Muscle layer of duodenum (tissue), 2 donors: ENCODE data around the gene TRIM66.

Experiments
- H3K27ac ChIP-seq: one replicate; pipeline ENCODE4 v1.7.0; 2013; ENCODE audit warnings: mild to moderate bottlenecking, low read length
- H3K27me3 ChIP-seq: one replicate; pipeline ENCODE4 v1.7.0; 2013; ENCODE audit warnings: low read depth, mild to moderate bottlenecking, control low read depth, low read length
- H3K36me3 ChIP-seq, 2 donors: one replicate each; pipeline ENCODE4 v1.7.0; 2013; ENCODE audit warnings: low read length in 2 of 2, control low read depth in 1 of 2, mild to moderate bottlenecking in 1 of 2; ENCODE audit not compliant: insufficient read depth in 2 of 2, control insufficient read depth in 1 of 2
- H3K4me1 ChIP-seq, 2 donors: one replicate each; pipeline ENCODE4 v1.7.0; 2013; ENCODE audit warnings: low read length in 2 of 2, mild to moderate bottlenecking in 2 of 2, control low read depth in 1 of 2, moderate library complexity in 1 of 2; ENCODE audit not compliant: insufficient read depth in 2 of 2, control insufficient read depth in 1 of 2
- H3K4me3 ChIP-seq, 2 donors: one replicate each; pipeline ENCODE4 v1.7.0; 2013; ENCODE audit warnings: low read length in 2 of 2, low read depth in 1 of 2, mild to moderate bottlenecking in 1 of 2
- H3K9me3 ChIP-seq, 2 donors: one replicate each; pipeline ENCODE4 v1.7.0; 2013; ENCODE audit warnings: low read length in 2 of 2, control low read depth in 1 of 2, mild to moderate bottlenecking in 1 of 2; ENCODE audit not compliant: control insufficient read depth in 1 of 2
- donor health status: healthy.

The TRIM66 gene

DNA sequence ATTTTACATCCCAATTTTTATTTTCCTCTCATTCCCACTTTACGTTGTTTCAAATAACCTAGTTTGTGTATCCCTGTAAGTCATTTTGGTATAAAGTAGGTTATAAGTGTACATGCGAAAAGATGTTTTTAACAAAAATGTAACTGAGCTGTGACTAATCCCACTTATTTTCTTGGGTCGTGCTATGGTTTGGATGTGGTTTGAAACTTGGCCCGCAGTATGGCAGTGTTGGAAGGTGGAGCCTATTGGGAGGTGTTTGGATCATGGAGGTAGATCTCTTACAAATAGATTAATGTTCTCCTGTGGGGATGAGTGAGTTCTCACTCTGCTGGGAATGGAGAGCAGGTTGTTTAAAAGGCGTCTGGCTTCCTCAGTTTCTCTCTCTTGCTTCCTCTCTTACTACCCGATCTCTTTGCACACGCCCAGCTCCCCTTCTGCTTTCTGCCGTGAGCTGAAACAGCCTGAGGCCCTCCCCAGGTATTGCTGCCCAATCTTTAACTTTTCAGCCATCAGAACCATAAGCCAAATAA lies 7.3 kb upstream of the TRIM66 start:
- Histone ChIP-seq H3K27me3 (no peaks in the 10 kb centered on the region), H3K4me3 (peak overlapping the region; percentile 73 to 77), H3K36me3 (peaks cover 45 to 58% of the 10 kb centered on the region in 2 donors), H3K27ac (peak overlapping the region; percentile 84), H3K9me3 (no peaks in the 10 kb centered on the region), H3K4me1 (peaks cover 0 to 12% of the 10 kb centered on the region in 2 donors)

DNA sequence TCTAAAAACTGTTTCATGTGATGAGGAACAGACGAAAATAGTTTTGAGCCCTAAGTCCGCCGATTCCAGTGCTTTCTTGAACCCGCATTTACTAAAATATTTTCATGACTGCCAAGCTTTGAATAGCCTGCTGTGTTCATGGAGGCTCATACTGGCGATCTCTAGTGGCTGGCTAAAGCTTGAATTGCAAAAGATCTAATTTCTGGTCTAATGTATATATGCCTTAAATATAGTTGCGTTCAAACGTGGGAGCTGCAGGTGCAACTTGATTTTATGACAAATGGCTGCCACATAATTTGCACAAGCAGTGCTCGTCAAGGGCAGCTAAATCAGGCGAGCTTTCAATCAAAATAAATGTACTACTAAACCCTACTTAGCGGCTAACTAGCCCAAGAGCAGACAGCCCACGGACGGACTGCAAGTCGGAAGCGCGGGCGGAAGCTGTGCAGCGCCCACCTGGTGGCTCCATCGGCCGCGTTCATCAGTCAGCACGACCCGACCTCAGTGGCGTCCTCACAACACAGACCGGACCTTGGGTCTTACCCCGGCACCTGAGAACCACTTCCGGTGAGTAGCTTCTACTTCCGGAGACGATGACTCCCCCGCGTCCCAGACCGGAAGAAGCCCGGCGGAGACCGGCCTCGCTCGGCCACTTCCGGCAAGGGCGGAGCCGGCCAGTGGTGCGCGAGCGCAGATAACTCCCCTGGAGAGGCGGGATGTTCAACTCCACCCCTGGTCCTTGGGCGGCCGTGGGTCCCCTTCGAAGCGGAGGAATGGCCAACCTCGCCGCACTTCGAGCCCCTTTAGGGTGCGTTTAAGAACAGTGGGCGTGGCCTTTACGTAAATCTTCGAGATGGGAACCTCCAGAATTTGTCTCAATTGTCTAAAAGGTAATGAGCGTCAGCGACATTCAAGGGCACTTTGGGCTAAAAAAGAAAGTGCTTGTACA lies 6.2 kb upstream of the TRIM66 start:
- Histone ChIP-seq H3K4me1 (peaks cover 0 to 20% of the 10 kb centered on the region in 2 donors), H3K9me3 (no peaks in the 10 kb centered on the region), H3K27me3 (no peaks in the 10 kb centered on the region), H3K36me3 (peaks cover 44 to 56% of the 10 kb centered on the region in 2 donors), H3K27ac (peak overlapping the region; percentile 84), H3K4me3 (peak overlapping the region; percentile 73 to 77)

DNA sequence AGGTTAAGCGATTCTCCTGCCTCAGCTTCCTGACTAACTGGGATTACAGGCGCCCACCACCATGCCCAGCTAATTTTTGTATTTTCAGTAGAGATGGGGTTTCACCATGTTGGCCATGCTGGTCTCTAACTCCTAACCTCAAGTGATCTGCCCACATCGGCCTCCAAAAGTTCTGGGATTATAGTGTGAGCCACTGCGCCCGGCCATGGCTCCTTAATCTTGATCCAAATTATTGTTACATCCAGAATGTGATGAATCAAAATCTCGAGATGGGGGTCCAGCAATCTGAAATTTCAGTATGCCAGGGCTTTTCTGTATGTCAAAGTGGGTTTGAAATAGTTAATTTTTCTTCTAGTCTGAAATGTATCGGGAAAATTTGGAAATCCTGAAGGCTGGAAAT lies 3.9 kb upstream of the TRIM66 start:
- Histone ChIP-seq H3K9me3 (no peaks in the 10 kb centered on the region), H3K27ac (no peak overlapping the region), H3K4me1 (peaks cover 0 to 22% of the 10 kb centered on the region in 2 donors), H3K27me3 (no peaks in the 10 kb centered on the region), H3K4me3 (no peak overlapping the region), H3K36me3 (peaks cover 28 to 42% of the 10 kb centered on the region in 2 donors)

DNA sequence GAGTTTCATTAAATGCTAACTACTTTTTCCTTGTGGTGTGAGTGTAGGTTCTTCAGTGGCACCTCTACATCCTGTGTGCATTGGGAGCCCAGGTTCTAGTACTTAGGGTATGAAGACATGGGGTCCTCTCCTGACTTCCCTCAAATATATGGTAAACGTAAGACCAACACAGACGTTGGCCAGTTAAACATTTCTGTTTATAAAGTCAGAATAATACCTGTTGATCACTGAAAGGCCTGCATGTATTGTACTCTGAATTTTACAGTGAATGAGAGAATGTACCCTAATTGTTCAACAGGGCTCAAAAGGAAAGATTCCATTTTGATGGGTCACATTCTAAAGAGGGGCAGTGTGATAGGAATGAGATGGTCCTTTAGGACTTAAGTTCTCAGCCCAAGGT lies 3.4 kb upstream of the TRIM66 start:
- Histone ChIP-seq H3K9me3 (no peaks in the 10 kb centered on the region), H3K27me3 (no peaks in the 10 kb centered on the region), H3K4me3 (no peak overlapping the region), H3K36me3 (peaks cover 28 to 41% of the 10 kb centered on the region in 2 donors), H3K4me1 (peaks cover 0 to 23% of the 10 kb centered on the region in 2 donors), H3K27ac (no peak overlapping the region)

DNA sequence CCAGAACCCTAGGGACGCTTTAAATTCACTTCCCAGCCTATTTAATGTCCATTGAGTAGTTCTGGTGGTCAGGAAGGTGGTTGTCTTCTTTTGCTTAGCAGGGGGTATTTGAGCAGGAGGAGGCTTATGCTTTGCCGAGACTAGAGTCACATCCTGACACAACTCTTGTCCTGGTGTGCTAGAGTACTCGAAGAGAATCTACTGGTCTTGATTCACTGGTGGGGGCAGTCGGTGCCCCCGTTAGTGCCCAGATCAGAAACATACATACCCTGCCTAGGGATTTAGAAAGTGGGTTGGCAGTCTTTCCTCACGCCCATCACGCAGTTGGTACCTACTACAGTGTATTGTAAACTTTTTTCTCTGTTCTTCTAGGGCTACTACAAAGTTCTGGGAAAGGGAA lies 2.8 kb upstream of the TRIM66 start:
- H3K4me1 ChIP-seq, result peaks cover 0 to 23% of the 10 kb centered on the region in 2 donors
- H3K9me3 ChIP-seq, result no peaks in the 10 kb centered on the region
- H3K4me3 ChIP-seq, result no peak overlapping the region
- H3K27me3 ChIP-seq, result no peaks in the 10 kb centered on the region
- H3K36me3 ChIP-seq, result peaks cover 28 to 41% of the 10 kb centered on the region in 2 donors
- H3K27ac ChIP-seq, result no peak overlapping the region

DNA sequence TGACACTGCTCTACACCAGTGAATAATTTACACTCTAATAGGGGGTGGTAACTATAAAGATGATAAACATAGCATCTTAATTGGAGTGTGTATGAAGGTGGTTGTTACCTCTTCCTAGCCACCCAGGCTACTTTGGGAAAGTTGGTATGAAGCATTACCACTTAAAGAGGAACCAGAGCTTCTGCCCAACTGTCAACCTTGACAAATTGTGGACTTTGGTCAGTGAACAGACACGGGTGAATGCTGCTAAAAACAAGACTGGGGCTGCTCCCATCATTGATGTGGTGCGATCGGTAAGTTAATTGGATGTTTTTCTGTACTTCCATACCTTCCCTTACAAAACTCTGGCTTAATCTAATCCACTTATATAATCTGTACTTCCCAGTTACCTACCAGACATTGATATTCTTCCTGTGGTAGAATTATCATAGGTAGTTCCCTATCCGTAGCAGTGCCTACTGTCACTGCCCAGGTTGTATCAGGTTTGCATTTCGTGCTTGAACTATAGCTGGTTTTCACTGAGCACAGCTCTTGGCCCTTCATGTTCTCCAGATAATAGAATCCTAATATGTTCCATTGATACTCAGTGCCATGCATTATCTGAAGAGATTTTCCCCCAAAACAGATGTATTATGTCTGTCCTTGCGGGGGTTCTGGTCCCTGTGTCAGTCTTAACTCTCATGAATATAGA lies 2.3 kb upstream of the TRIM66 start:
- Histone ChIP-seq H3K4me3 (peak overlapping the region in 1 of 2 donors; percentile 95), H3K9me3 (no peaks in the 10 kb centered on the region), H3K27me3 (no peaks in the 10 kb centered on the region), H3K36me3 (peaks cover 28 to 40% of the 10 kb centered on the region in 2 donors), H3K4me1 (peaks cover 0 to 23% of the 10 kb centered on the region in 2 donors), H3K27ac (peak overlapping the region; percentile 98)

DNA sequence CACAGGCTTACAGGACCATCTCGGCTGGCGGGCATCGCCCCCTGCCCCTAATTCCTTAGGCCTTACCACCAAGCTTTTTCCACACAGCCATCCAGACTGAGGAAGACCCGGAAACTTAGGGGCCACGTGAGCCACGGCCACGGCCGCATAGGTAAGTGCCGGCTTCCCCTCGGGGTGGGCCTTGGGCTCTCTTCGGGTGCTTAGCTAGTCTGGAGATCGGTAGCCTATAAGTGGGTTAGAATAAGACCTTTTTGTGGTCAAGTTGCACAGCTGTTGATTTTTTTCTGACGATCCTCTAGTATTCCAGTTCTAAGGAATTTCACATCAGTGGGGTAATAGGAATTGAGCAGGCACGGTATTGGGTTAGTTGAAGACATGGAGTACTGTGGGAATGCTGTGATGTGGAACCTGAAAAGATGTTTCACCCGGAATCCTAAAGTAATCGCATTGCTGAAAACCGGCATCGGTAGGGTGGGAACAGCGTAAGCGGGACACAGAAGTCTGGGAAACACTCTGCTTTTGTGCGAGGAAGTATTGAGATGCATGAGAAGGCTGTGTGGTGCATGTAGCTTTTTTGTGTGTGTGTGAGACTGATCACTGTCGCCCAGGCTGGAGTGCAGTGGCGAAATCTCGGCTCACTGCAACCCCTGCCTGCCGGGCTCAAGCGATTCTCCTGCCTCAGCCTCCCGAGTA lies 796 bp upstream of the TRIM66 start:
- peaks cover 28 to 50% of the 10 kb centered on the region in 2 donors for H3K36me3 ChIP-seq
- no peaks in the 10 kb centered on the region for H3K27me3 ChIP-seq

DNA sequence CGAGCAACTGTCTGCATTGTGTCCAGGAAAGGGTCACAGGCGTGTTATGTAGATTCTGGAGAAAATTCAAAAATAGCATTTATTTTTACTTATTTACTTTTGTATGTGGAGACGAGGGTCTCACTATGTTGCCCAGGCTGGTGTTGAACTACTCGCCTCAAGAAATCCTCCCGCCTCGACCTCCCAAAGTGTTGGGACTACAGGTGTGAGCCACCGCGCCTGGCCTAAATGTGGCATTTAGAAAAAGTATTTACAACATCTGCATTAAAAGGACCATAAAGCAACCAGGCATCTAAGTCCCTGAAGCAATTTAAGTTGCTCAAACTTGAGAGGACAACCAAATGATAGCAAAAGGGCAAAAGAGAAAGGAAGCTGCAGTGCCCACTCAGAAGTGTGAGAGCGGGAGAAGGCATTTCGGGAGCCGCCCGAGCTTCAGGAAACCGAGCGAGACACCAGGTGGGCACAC lies 595 bp downstream of the TRIM66 start:
- peak overlapping the region; percentile 95 to 99 for H3K4me3 ChIP-seq
- H3K36me3 ChIP-seq, result peaks cover 27 to 50% of the 10 kb centered on the region in 2 donors
- peak overlapping the region; percentile 98 for H3K27ac ChIP-seq
- no peaks in the 10 kb centered on the region for H3K9me3 ChIP-seq
- H3K4me1 ChIP-seq, result peaks cover 0 to 16% of the 10 kb centered on the region in 2 donors
- H3K27me3 ChIP-seq, result no peaks in the 10 kb centered on the region

More for the DNA sequence above, 796 bp upstream of the TRIM66 start:
- Histone ChIP-seq H3K4me1 (peaks cover 0 to 23% of the 10 kb centered on the region in 2 donors), H3K27ac (peak overlapping the region; percentile 98), H3K4me3 (peak overlapping the region; percentile 95 to 99), H3K9me3 (no peaks in the 10 kb centered on the region)

DNA sequence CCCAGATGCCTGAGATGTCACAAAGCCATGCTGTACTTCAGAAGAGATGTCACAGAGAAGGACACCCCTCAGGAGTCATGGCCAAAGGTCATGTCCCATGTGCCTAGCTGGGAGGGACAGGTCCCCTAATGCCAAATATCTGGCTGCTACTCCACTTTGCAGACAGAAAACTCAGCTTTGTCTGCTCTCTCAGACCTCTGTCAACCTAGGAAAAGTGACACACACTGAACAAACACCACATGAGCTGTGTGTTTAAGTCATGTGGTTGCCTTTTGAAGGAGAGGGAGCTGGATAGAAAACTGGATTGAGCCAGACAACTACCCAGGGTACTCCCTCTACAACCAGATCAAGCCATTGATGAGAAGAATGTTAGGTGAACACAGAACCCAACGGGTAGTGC lies 3.5 kb downstream of the TRIM66 start:
- Histone ChIP-seq H3K36me3 (peaks cover 1 to 24% of the 10 kb centered on the region in 2 donors), H3K4me1 (peaks cover 0 to 11% of the 10 kb centered on the region in 2 donors), H3K27ac (no peak overlapping the region), H3K27me3 (no peaks in the 10 kb centered on the region), H3K4me3 (no peak overlapping the region), H3K9me3 (no peaks in the 10 kb centered on the region)

DNA sequence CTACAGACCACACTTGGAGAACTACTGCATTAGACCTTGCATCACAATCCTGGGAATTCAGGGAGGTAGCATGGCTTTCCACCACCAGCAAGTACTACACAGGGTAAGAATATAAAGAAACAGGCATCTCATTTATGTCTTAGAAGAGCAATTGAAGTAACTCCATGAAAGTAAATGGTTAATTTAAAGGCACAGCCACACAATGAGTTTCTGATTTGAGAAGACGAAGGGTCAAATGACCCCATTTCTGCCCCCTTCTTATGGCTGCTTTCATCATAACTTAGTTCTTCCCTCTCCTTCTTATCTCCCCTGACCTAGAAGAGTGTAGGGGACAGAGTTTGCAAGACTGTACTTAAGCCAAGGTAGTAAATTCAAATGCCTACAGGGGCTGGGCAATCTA lies 6.0 kb downstream of the TRIM66 start:
- Histone ChIP-seq H3K4me3 (no peak overlapping the region), H3K27me3 (no peaks in the 10 kb centered on the region), H3K36me3 (peaks cover 0 to 16% of the 10 kb centered on the region in 2 donors), H3K27ac (no peak overlapping the region), H3K9me3 (no peaks in the 10 kb centered on the region), H3K4me1 (peaks cover 9% of the 10 kb centered on the region in 2 donors)
